B cell (primary cell): ENCODE measurements around the gene SOX6. TPM values are rescaled to one million over a fixed set of nuclear protein-coding genes. Genes with fewer than 3 reads are reported as not detected.

Experiments
- ATAC-seq: fragments of 200-7000 bp; cut with Tn5 transposase; one replicate; pipeline ENCODE4 v1.10.0; 2021; ENCODE audit warnings: low read depth, mild to moderate bottlenecking, moderate number of reproducible peaks, moderate library complexity
- CTCF ChIA-PET: fragments of 350-600 bp; sonication (Branson Sonifier 250); formaldehyde crosslinking; loops from one replicate; lab custom pipeline; 2021; ENCODE audit warnings: antibody characterized with exemption, inconsistent platforms; lab: Charles Lee
- POLR2A ChIA-PET: fragments of 350-600 bp; sonication (Branson Sonifier 250); formaldehyde crosslinking; loops from one replicate; lab custom pipeline; 2021; ENCODE audit warnings: antibody characterized with exemption; lab: Charles Lee
- DNase-seq: peaks from one replicate; pipeline ENCODE4 v3.0.0; 2013
- H2AFZ ChIP-seq: 2 replicates; pipeline ENCODE4 v1.6.1; 2012; ENCODE audit warnings: mild to moderate bottlenecking, low read depth, low read length; ENCODE audit not compliant: insufficient read depth, poor library complexity, severe bottlenecking
- H3K27ac ChIP-seq, 2 donors: 1 replicate in 1 of 2; 2 replicates in 1 of 2; pipeline ENCODE4 v1.5.1; 2012 to 2013; ENCODE audit warnings: low read length in 2 of 2, mild to moderate bottlenecking in 2 of 2, moderate library complexity in 1 of 2
- H3K27me3 ChIP-seq, 4 experiments: fragments of 200-600 bp in 1 of 4; sonication (generic) in 1 of 4; replicated peaks in 1 of 4; 1 replicate in 2 of 4; 2 replicates in 2 of 4; pipeline versions ENCODE4 v1.6.1 to v1.7.0; 2013 to 2016; ENCODE audit warnings: low read length in 3 of 4, mild to moderate bottlenecking in 2 of 4, mixed read lengths in 1 of 4, moderate library complexity in 1 of 4; ENCODE audit not compliant: insufficient read depth in 4 of 4, control insufficient read depth in 3 of 4; ENCODE audit errors: control extremely low read depth in 1 of 4
- H3K36me3 ChIP-seq, 2 experiments: replicated peaks in 1 of 2; 1 replicate in 1 of 2; 2 replicates in 1 of 2; pipeline versions ENCODE4 v1.6.1 to v1.7.1; 2013; ENCODE audit warnings: low read length in 1 of 2; ENCODE audit not compliant: insufficient read depth in 2 of 2, control insufficient read depth in 1 of 2; ENCODE audit errors: control extremely low read depth in 1 of 2, extremely low read depth in 1 of 2
- H3K4me1 ChIP-seq, 2 donors: fragments of 200-600 bp in 1 of 2; sonication (generic) in 1 of 2; 1 replicate in 1 of 2; 2 replicates in 1 of 2; pipeline versions ENCODE4 v1.5.1 to v1.6.1; 2013 to 2017; ENCODE audit warnings: low read length in 2 of 2; ENCODE audit not compliant: control insufficient read depth in 2 of 2, insufficient read depth in 2 of 2
- H3K4me2 ChIP-seq: replicated peaks from 2 replicates; pipeline ENCODE3; 2012; ENCODE audit warnings: mild to moderate bottlenecking, low read depth, low read length; ENCODE audit not compliant: poor library complexity, severe bottlenecking
- H3K4me3 ChIP-seq, 5 experiments: fragments of 200-600 bp in 1 of 5; sonication (generic) in 1 of 5; 1 replicate in 3 of 5; 2 replicates in 2 of 5; pipeline versions ENCODE4 v1.5.1 to v1.7.0; 2011 to 2016; ENCODE audit warnings: low read length in 4 of 5, mild to moderate bottlenecking in 4 of 5, low read depth in 2 of 5, control low read depth in 1 of 5, moderate library complexity in 1 of 5; ENCODE audit not compliant: insufficient read depth in 1 of 5; ENCODE audit errors: control extremely low read depth in 1 of 5, extremely low read depth in 1 of 5
- H3K79me2 ChIP-seq: fragments of 200-600 bp; sonication (generic); one replicate; pipeline ENCODE4 v1.6.0; 2016; ENCODE audit warnings: low read length; ENCODE audit not compliant: control insufficient read depth, insufficient read depth
- H3K9ac ChIP-seq: fragments of 200-600 bp; sonication (generic); 2 replicates; pipeline ENCODE4 v1.6.1; 2017; ENCODE audit warnings: mild to moderate bottlenecking, low read length, moderate library complexity
- H3K9me3 ChIP-seq, 3 donors: one replicate each; pipeline versions ENCODE4 v1.6.1 to v1.7.1; 2013; ENCODE audit warnings: low read length in 2 of 3; ENCODE audit not compliant: control insufficient read depth in 2 of 3, insufficient read depth in 1 of 3; ENCODE audit errors: control extremely low read depth in 1 of 3
- H4K20me1 ChIP-seq: 2 replicates; pipeline ENCODE4 v1.6.0; 2012; ENCODE audit warnings: mild to moderate bottlenecking, low read length; ENCODE audit not compliant: insufficient read depth, control insufficient read depth, poor library complexity, severe bottlenecking
- H3K27ac Mint-ChIP-seq: one replicate; pipeline ENCODE4 v1.8.0; 2021; ENCODE audit warnings: mixed read lengths
- H3K27me3 Mint-ChIP-seq: one replicate; pipeline ENCODE4 v1.8.0; 2021; ENCODE audit warnings: mixed read lengths
- H3K4me1 Mint-ChIP-seq: one replicate; pipeline ENCODE4 v1.8.0; 2021; ENCODE audit warnings: mixed read lengths
- H3K4me3 Mint-ChIP-seq: one replicate; pipeline ENCODE4 v1.8.0; 2021; ENCODE audit warnings: mixed read lengths
- H3K9me3 Mint-ChIP-seq: one replicate; pipeline ENCODE4 v1.8.0; 2022; ENCODE audit warnings: mixed read lengths; ENCODE audit not compliant: insufficient read depth
- EZH2 ChIP-seq: IDR thresholded peaks from 2 replicates; pipeline ENCODE4 v1.6.1; 2012; ENCODE audit warnings: borderline replicate concordance, low read depth, mild to moderate bottlenecking, moderate library complexity, low read length; ENCODE audit not compliant: insufficient read depth, poor library complexity, severe bottlenecking
- WGBS: methylation state at CpG from one replicate; pipeline ENCODE4 v1.1.5; 2013; ENCODE audit warnings: missing lambda C conversion rate; ENCODE audit not compliant: insufficient coverage; 5-methylcytosine and 5-hydroxymethylcytosine counted together
- intact Hi-C: fragments of 100-400 bp; cut with micrococcal nuclease; formaldehyde crosslinking; loops from one replicate; pipeline ENCODE4 v1.10.0; 2022
- polyA plus RNA-seq: library from polyadenylated mRNA; depleted of rRNA; stranded (reverse); fragments of >200 nt; gene quantifications from 2 replicates; pipeline ENCODE4 v1.2.3, GENCODE V29; 2012
- total RNA-seq, 2 donors: library from RNA; stranded (reverse); fragments of 120-200 nt in 1 of 2; gene quantifications; 1 replicate in 1 of 2; 2 replicates in 1 of 2; pipeline versions ENCODE4 v1.2.3 to v1.2.4, GENCODE V29; 2013 to 2022
- TF ChIP-seq, protein P1 (sequence below): fragments of 200-600 bp; IDR thresholded peaks from one replicate; pipeline ENCODE4 v1.8.0; 2022; ENCODE audit warnings: antibody characterized with exemption, mild to moderate bottlenecking

Gene SOX6
- total and polyA plus RNA-seq, 2 donors (not counting 1 experiment from before 2014, with no cell fraction given) = not detected

DNA sequence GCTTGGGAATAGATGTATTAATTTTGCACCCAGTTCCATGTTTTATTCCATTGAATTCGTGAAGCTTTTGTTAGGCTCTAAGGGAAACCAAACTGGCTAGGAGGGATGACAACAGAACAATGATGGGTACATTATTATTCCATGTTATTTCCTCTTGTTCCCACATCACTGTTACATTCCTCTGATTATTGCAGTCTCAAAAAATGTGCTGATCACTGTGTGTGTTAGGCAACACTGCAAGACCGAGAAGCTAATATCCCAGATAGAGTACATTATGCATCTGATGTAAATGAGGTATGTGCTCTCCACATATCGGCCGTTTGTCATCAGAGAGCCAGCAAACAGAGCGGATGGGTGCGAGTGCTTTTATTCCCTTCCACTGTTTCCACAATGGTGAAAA is 327.9 kb downstream of the SOX6 start:
- no peak for TF ChIP-seq EZH2
- Histone ChIP-seq H4K20me1 (no peaks in the 10 kb centered on the region), H3K36me3 (no peaks in the 10 kb centered on the region), H3K4me1 (no peaks in the 10 kb centered on the region), H3K27ac (no peak overlapping the region), H3K4me3 (no peak overlapping the region), H3K4me2 (no peak overlapping the region), H3K79me2 (no peaks in the 10 kb centered on the region), H3K9me3 (no peaks in the 10 kb centered on the region), H3K27me3 (no peaks in the 10 kb centered on the region), H2AFZ (no peak overlapping the region), H3K9ac (no peak overlapping the region)
- ChIA-PET POLR2A (no interaction called here), CTCF (no interaction called here)
- H3K27ac Mint-ChIP-seq = no peak overlapping the region
- intact Hi-C loops = no loop called here
- no peaks in the 10 kb centered on the region for H3K9me3 Mint-ChIP-seq
- WGBS = no CpG with 5 or more reads among the region's 6 CpGs
- DNase-seq (no peak), ATAC-seq (no peak)
- H3K4me1 Mint-ChIP-seq = no peaks in the 10 kb centered on the region
- no peaks in the 10 kb centered on the region for H3K27me3 Mint-ChIP-seq
- no peak overlapping the region for H3K4me3 Mint-ChIP-seq

DNA sequence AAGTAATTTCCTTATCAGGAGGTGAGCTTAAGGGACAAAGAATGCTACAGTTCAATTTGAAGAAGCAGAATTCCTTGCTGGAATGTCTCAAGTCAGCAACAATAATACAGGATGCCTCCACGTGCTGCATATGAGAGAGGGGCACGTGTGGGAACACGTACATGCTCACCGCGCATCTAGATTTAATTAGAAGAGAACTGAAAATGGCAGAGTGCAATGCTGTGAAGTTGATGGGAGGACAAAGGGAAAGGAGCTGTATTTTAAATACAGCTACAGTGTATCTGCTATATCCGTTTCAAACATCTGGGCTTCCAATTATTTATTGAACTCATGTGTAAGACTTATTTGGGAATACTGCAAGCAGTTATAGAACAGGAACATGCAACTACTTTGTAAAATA is 328.7 kb downstream of the SOX6 start:
- H3K4me3 Mint-ChIP-seq = no peak overlapping the region
- no peak for TF ChIP-seq EZH2
- TF ChIP-seq, protein P1, sequence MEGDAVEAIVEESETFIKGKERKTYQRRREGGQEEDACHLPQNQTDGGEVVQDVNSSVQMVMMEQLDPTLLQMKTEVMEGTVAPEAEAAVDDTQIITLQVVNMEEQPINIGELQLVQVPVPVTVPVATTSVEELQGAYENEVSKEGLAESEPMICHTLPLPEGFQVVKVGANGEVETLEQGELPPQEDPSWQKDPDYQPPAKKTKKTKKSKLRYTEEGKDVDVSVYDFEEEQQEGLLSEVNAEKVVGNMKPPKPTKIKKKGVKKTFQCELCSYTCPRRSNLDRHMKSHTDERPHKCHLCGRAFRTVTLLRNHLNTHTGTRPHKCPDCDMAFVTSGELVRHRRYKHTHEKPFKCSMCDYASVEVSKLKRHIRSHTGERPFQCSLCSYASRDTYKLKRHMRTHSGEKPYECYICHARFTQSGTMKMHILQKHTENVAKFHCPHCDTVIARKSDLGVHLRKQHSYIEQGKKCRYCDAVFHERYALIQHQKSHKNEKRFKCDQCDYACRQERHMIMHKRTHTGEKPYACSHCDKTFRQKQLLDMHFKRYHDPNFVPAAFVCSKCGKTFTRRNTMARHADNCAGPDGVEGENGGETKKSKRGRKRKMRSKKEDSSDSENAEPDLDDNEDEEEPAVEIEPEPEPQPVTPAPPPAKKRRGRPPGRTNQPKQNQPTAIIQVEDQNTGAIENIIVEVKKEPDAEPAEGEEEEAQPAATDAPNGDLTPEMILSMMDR = no peak
- H3K4me3 ChIP-seq = no peak overlapping the region

More for the DNA sequence above, 328.7 kb downstream of the SOX6 start:
- H4K20me1 ChIP-seq = no peaks in the 10 kb centered on the region
- no peaks in the 10 kb centered on the region for H3K9me3 Mint-ChIP-seq
- H3K4me1 Mint-ChIP-seq = no peaks in the 10 kb centered on the region
- H3K27ac ChIP-seq = no peak overlapping the region
- no peak overlapping the region for H3K27ac Mint-ChIP-seq
- H3K27me3 Mint-ChIP-seq = no peaks in the 10 kb centered on the region
- H3K79me2 ChIP-seq = no peaks in the 10 kb centered on the region
- H3K27me3 ChIP-seq = no peaks in the 10 kb centered on the region
- H3K9ac ChIP-seq = no peak overlapping the region
- H3K9me3 ChIP-seq = no peaks in the 10 kb centered on the region
- WGBS = 90% methylated on average over 5 of the region's 6 CpGs
- H2AFZ ChIP-seq = no peak overlapping the region
- intact Hi-C loops = no loop called here
- ATAC-seq = no peak
- ChIA-PET CTCF (no interaction called here), POLR2A (no interaction called here)
- no peaks in the 10 kb centered on the region for H3K36me3 ChIP-seq
- DNase-seq = no peak
- H3K4me1 ChIP-seq = no peaks in the 10 kb centered on the region
- H3K4me2 ChIP-seq = no peak overlapping the region
